Upper lobe of left lung (tissue), 6 donors: ENCODE data around the gene C1QC. TPM values are rescaled to one million over a fixed set of nuclear protein-coding genes. Genes with fewer than 3 reads are reported as not detected.

Experiments used
- ATAC-seq, 2 donors: fragments of 200-7000 bp; cut with Tn5 transposase; one replicate each; pipeline ENCODE4 v1.9.1; 2022; ENCODE audit warnings: mild to moderate bottlenecking in 2 of 2, moderate library complexity in 2 of 2; ENCODE audit not compliant: low FRiP score in 2 of 2
- DNase-seq, 2 donors: peaks; one replicate each; pipeline ENCODE4 v3.0.0-alpha.2; 2019 to 2020
- H3K27ac ChIP-seq, 4 donors: fragments of 200-600 bp; sonication (generic); one replicate each; pipeline ENCODE4 v1.5.1; 2016 to 2019
- H3K27me3 ChIP-seq, 4 donors: fragments of 200-600 bp; sonication (generic); one replicate each; pipeline ENCODE4 v1.5.1; 2017 to 2019
- H3K36me3 ChIP-seq, 4 donors: fragments of 200-600 bp; sonication (generic); one replicate each; pipeline ENCODE4 v1.5.1; 2016 to 2019
- H3K4me1 ChIP-seq, 4 donors: fragments of 200-600 bp; sonication (generic); one replicate each; pipeline ENCODE4 v1.5.1; 2018 to 2019
- H3K4me3 ChIP-seq, 4 donors: fragments of 200-600 bp; sonication (generic); one replicate each; pipeline ENCODE4 v1.5.1; 2017 to 2019; ENCODE audit warnings: mild to moderate bottlenecking in 2 of 4, moderate library complexity in 1 of 4
- H3K9me3 ChIP-seq, 4 donors: fragments of 200-600 bp; sonication (generic); one replicate each; pipeline ENCODE4 v1.5.1; 2018 to 2019
- CTCF ChIP-seq, 6 experiments: fragments of 450-650 bp in 4 of 6; fragments of 200-600 bp in 2 of 6; sonication (generic) in 2 of 6; IDR thresholded peaks; one replicate each; pipeline ENCODE4 v1.5.1; 2016 to 2019; ENCODE audit warnings: antibody characterized with exemption in 6 of 6
- EP300 ChIP-seq, 4 donors: sonication (generic); formaldehyde crosslinking; IDR thresholded peaks; one replicate each; pipeline ENCODE4 v1.5.1; 2017; ENCODE audit warnings: antibody characterized with exemption in 4 of 4, control low read depth in 2 of 4
- POLR2A ChIP-seq, 4 donors: fragments of 450-650 bp; IDR thresholded peaks; one replicate each; pipeline ENCODE4 v1.5.1; 2016 to 2017; ENCODE audit warnings: antibody characterized with exemption in 4 of 4, mild to moderate bottlenecking in 2 of 4
- POLR2AphosphoS5 ChIP-seq, 2 donors: sonication (generic); formaldehyde crosslinking; IDR thresholded peaks; one replicate each; pipeline ENCODE4 v1.5.1; 2017; ENCODE audit warnings: antibody characterized with exemption in 2 of 2
- WGBS, 2 donors: methylation state at CpG; one replicate each; pipeline ENCODE4 v1.1.5; 2017 to 2018; 5-methylcytosine and 5-hydroxymethylcytosine counted together
- small RNA-seq, 4 donors: library from RNA; depleted of rRNA; stranded (forward); fragments of <200 nt; gene quantifications; one replicate each; pipeline ENCODE3, GENCODE V24; 2016
- total RNA-seq, 6 donors: library from RNA; depleted of rRNA in 4 of 6; stranded (reverse); fragments of >200 nt in 4 of 6; gene quantifications; one replicate each; pipeline versions ENCODE4 v1.1.0 to v1.2.1, GENCODE V29; 2016 to 2021
- donor health status: DM: no; HTN: no; CAD: no; lungs with moderate emphysema.
- donor health status: DM: no; HTN: yes; CAD: no; lungs with severe emphysema.

C1QC gene
- total RNA-seq, 6 donors from 2014 or later, result 188 to 817 (median 529) TPM

DNA sequence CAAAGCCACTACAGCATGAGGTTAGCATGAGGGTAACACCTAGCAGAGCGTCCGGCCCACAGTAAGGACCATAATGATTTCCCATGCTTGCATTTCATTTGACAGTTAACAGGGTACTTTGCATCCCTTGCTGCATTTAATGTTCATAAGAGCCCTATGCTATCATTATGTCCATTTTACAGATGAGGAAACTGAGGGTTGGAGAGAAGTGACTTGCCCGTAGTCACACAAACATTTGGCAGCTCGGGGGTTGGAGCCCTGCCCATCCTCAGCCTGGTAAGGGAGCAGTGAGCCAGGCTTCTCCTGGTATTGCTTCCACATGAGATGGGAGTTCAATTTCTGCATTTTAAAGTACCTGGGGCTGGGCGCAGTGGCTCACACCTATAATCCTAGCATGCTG lies 50.7 kb downstream of the C1QC start:
- no peak for ATAC-seq
- no peak overlapping the region for H3K4me3 ChIP-seq
- H3K36me3 ChIP-seq, result no peaks in the 10 kb centered on the region
- TF ChIP-seq EP300 (IDR thresholded peaks at IDR 0.05), result no peak
- no peak for TF ChIP-seq POLR2AphosphoS5 (IDR thresholded peaks at IDR 0.05)
- no peak for TF ChIP-seq CTCF (IDR thresholded peaks at IDR 0.05)
- no peak for TF ChIP-seq POLR2A (IDR thresholded peaks at IDR 0.05)
- no peaks in the 10 kb centered on the region for H3K9me3 ChIP-seq
- DNase-seq, result no peak
- H3K27ac ChIP-seq, result no peak overlapping the region
- H3K27me3 ChIP-seq, result no peaks in the 10 kb centered on the region
- no peaks in the 10 kb centered on the region for H3K4me1 ChIP-seq
- 83 to 91% methylated on average over 5 of the region's 5 CpGs for WGBS, 2 donors

GRCh38 chr1:22696610-22697009 lies 53.2 kb downstream of the C1QC start:
- Histone ChIP-seq H3K4me1 (no peaks in the 10 kb centered on the region), H3K27me3 (no peaks in the 10 kb centered on the region), H3K9me3 (no peaks in the 10 kb centered on the region), H3K36me3 (no peaks in the 10 kb centered on the region), H3K27ac (no peak overlapping the region), H3K4me3 (no peak overlapping the region)
- 73 to 77% methylated on average over 3 of the region's 3 CpGs for WGBS, 2 donors
- ATAC-seq (no peak), DNase-seq (no peak)
- no peak for TF ChIP-seq POLR2AphosphoS5 (IDR thresholded peaks at IDR 0.05)
- no peak for TF ChIP-seq CTCF (IDR thresholded peaks at IDR 0.05)
- TF ChIP-seq POLR2A (IDR thresholded peaks at IDR 0.05), result no peak
- TF ChIP-seq EP300 (IDR thresholded peaks at IDR 0.05), result no peak

Small RNA genes lying within 50 kb of the gene (small RNA-seq; reads per million reads assigned to genes)
- gene MIR6127, result 0 reads per million in 4 donors

Other genes starting within 250 kb of the C1QC start
- 10 to 100 TPM; 18.1 to 62.9 (median 24.1) TPM for gene ZBTB40, start 191.8 kb upstream of the C1QC start, total RNA-seq
- not detected for gene EPHA8, start 80.1 kb upstream of the C1QC start, total RNA-seq
- gene C1QA, start 7.0 kb upstream of the C1QC start, total RNA-seq, result 1,000 to 10,000 TPM in 1 of 6 donors, 100 to 1,000 TPM in 5; 180 to 1,142 (median 556) TPM
- 1,000 to 10,000 TPM in 4 of 6 donors, 100 to 1,000 TPM in 2; 391 to 1,763 (median 1,026) TPM for gene C1QB, start 9.6 kb downstream of the C1QC start, total RNA-seq
- 1 to 10 TPM; 1.0 to 8.8 (median 5.6) TPM for gene EPHB2, start 67.2 kb downstream of the C1QC start, total RNA-seq